ENCODE data around the gene FAAP20.

Gene FAAP20

GRCh38 chr1:2183937-2184334 is 10.6 kb downstream of the FAAP20 start:
- no peak overlapping the region for H3K4me3 ChIP-seq (ENCODE audit: low read depth, low read length)
- DNase-seq (ENCODE audit: low read depth), result no peak

- DNase-seq (ENCODE audit: low read depth), result no peak
- no peak overlapping the region for H3K4me3 ChIP-seq (ENCODE audit: low read depth, low read length)
These were observed 12.2 kb downstream of the FAAP20 start for GRCh38 chr1:2182376-2182775.

- DNase-seq (ENCODE audit: low read depth), result no peak
- H3K4me3 ChIP-seq (ENCODE audit: low read depth, low read length), result no peak overlapping the region
These were observed 12.8 kb downstream of the FAAP20 start for GRCh38 chr1:2181752-2182151.

GRCh38 chr1:2181271-2181670 is 13.3 kb downstream of the FAAP20 start:
- no peak overlapping the region for H3K4me3 ChIP-seq (ENCODE audit: low read depth, low read length)
- no peak for DNase-seq (ENCODE audit: low read depth)

GRCh38 chr1:2180297-2181245 is 14.0 kb downstream of the FAAP20 start:
- DNase-seq (ENCODE audit: low read depth), result no peak
- H3K4me3 ChIP-seq (ENCODE audit: low read depth, low read length), result no peak overlapping the region

GRCh38 chr1:2179283-2180013 is 15.1 kb downstream of the FAAP20 start:
- no peak overlapping the region for H3K4me3 ChIP-seq (ENCODE audit: low read depth, low read length)
- DNase-seq (ENCODE audit: low read depth), result no peak

GRCh38 chr1:2178875-2179274 is 15.7 kb downstream of the FAAP20 start:
- no peak overlapping the region for H3K4me3 ChIP-seq (ENCODE audit: low read depth, low read length)
- no peak for DNase-seq (ENCODE audit: low read depth)

- H3K4me3 ChIP-seq (ENCODE audit: low read depth, low read length), result no peak overlapping the region
- DNase-seq (ENCODE audit: low read depth), result no peak
These were observed 16.5 kb downstream of the FAAP20 start for GRCh38 chr1:2177946-2178538.

- H3K4me3 ChIP-seq (ENCODE audit: low read depth, low read length), result no peak overlapping the region
- no peak for DNase-seq (ENCODE audit: low read depth)
These were observed 17.0 kb downstream of the FAAP20 start for GRCh38 chr1:2177541-2177940.

- no peak overlapping the region for H3K4me3 ChIP-seq (ENCODE audit: low read depth, low read length)
- DNase-seq (ENCODE audit: low read depth), result no peak
These were observed 18.0 kb downstream of the FAAP20 start for GRCh38 chr1:2176615-2177014.

GRCh38 chr1:2175681-2176454 is 18.7 kb downstream of the FAAP20 start:
- H3K4me3 ChIP-seq (ENCODE audit: low read depth, low read length), result no peak overlapping the region
- no peak for DNase-seq (ENCODE audit: low read depth)

GRCh38 chr1:2175055-2175414 is 19.5 kb downstream of the FAAP20 start:
- H3K4me3 ChIP-seq (ENCODE audit: low read depth, low read length), result peak overlapping the region; percentile 32
- no peak for DNase-seq (ENCODE audit: low read depth)

GRCh38 chr1:2174348-2175054 is 20.1 kb downstream of the FAAP20 start:
- peak overlapping the region; percentile 32 for H3K4me3 ChIP-seq (ENCODE audit: low read depth, low read length)
- DNase-seq (ENCODE audit: low read depth), result no peak

GRCh38 chr1:2173546-2174347 is 20.8 kb downstream of the FAAP20 start:
- no peak overlapping the region for H3K4me3 ChIP-seq (ENCODE audit: low read depth, low read length)
- no peak for DNase-seq (ENCODE audit: low read depth)

GRCh38 chr1:2172551-2173146 is 21.9 kb downstream of the FAAP20 start:
- no peak for DNase-seq (ENCODE audit: low read depth)
- H3K4me3 ChIP-seq (ENCODE audit: low read depth, low read length), result no peak overlapping the region

- H3K4me3 ChIP-seq (ENCODE audit: low read depth, low read length), result no peak overlapping the region
- no peak for DNase-seq (ENCODE audit: low read depth)
These were observed 22.6 kb downstream of the FAAP20 start for GRCh38 chr1:2172012-2172411.

- DNase-seq (ENCODE audit: low read depth), result no peak
- no peak overlapping the region for H3K4me3 ChIP-seq (ENCODE audit: low read depth, low read length)
These were observed 24.4 kb downstream of the FAAP20 start for GRCh38 chr1:2170211-2170610.
